OCI-LY1 (cell line): ENCODE results near the gene MYH13.

Experiments used
- EZH2 ChIP-seq: fragments of 200-600 bp; sonication (generic), shearing (Covaris generic); IDR thresholded peaks from 2 replicates; pipeline ENCODE4 v1.8.0; 2017; ENCODE audit warnings: borderline replicate concordance, mixed run types, mild to moderate bottlenecking, antibody characterized with exemption, low read length, moderate library complexity, mixed read lengths
- TF ChIP-seq, protein P1 (sequence below): fragments of 200-600 bp; sonication (generic), shearing (Covaris generic); IDR thresholded peaks from 2 replicates; pipeline ENCODE4 v1.5.1; 2017; ENCODE audit warnings: mild to moderate bottlenecking, antibody characterized with exemption, low read length, moderate library complexity, mixed read lengths

DNA sequence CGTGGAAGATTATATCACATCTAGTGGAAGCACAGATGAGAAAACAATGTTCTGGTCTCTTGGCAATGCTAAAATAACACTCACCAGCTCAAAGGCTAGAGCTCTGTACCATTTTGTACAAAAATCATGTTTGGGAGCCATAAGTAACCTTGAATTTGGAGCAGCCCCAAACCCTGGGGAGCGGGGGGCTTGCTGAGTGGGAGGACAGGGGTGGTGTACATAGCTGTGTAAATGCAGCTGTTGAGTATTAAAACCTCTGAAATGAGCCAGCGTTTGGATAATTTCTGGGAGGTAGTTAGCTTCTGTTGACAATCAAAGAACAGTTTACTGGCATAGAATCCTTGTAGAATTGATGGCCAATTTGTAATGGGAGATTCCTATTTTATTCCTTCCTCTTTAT is 44.6 kb upstream of the MYH13 start:
- TF ChIP-seq, protein P1, sequence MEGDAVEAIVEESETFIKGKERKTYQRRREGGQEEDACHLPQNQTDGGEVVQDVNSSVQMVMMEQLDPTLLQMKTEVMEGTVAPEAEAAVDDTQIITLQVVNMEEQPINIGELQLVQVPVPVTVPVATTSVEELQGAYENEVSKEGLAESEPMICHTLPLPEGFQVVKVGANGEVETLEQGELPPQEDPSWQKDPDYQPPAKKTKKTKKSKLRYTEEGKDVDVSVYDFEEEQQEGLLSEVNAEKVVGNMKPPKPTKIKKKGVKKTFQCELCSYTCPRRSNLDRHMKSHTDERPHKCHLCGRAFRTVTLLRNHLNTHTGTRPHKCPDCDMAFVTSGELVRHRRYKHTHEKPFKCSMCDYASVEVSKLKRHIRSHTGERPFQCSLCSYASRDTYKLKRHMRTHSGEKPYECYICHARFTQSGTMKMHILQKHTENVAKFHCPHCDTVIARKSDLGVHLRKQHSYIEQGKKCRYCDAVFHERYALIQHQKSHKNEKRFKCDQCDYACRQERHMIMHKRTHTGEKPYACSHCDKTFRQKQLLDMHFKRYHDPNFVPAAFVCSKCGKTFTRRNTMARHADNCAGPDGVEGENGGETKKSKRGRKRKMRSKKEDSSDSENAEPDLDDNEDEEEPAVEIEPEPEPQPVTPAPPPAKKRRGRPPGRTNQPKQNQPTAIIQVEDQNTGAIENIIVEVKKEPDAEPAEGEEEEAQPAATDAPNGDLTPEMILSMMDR: no peak
- no peak for TF ChIP-seq EZH2
